Hematopoietic multipotent progenitor cell treated with erythropoietin and hydrocortisone succinate and interleukin-3 and kit ligand, for 4 days (in vitro differentiated cells): Measurements from ENCODE around the gene PAGE4.

Experiments
- DNase-seq: peaks from one replicate; pipeline ENCODE4 v3.0.0-alpha.2; 2015

The PAGE4 gene

DNA sequence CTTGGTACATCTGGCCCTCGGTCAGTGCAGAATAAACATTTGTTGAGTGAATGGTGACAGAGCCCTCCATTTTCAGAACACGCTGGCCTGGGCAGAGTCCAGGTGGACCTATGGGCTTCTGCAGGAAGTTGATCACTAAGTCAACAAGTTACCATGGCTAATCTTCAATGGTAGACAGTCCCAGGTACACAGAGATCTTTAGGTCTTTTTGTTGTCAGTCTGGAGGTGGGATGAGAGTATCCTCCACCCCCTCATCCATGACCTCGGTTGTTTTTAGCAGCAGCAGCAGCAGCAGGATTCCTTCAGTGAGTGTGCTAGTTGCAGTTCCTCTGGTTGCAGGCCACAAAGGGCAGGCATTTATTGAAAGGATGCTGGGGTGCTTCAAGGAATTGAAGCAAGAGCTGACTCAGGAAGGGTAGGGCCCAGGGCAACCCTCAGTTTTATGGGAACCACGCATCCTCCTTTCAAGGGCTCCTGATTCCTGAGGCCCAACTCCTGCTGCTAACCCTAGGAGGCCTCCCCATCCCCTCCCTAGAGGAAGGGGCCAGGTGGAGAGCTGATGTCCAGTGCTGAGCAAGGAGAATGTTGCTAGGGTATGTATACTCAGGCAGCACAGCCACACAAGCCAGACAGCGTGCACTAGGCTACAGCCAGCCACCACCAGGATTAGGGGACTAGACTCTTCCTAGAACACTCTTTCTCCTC, 48.4 kb downstream of the PAGE4 start:
- no peak for DNase-seq

DNA sequence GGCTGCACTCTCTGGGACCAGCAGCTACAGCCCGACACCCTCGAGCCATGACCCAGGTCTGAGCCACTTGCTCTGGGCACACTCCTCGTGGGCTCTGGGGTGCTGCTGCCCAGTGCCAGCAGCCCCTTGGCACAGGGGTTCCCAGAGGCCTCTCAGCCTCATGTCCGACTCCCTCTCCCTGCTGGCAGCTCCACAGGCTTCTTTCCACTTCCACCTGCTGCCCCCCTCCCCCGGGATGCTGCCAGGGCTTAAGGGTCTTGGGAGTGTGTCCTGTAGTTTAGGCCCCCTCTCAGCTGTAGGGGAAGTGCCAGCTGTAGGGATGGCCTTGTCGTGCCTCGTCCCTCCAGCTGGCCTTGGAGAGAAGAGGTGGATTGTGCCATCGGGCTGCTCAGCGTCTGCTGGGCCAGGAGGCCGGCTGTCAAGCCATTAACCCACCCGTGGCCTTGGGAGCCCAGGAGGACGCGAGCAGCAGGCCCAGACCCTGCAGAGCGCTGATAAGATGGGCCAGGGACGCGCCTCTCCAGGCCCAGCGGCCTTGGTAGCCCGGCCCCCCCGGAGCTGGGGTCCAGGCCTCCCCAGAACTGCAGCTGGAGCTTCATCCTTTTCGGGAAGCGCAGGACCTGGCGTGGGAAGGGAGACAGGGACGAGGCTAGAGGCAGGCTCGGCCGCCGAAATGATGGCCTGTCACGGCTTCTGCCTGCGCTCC, 49.2 kb downstream of the PAGE4 start:
- DNase-seq, result peak; percentile 18

DNA sequence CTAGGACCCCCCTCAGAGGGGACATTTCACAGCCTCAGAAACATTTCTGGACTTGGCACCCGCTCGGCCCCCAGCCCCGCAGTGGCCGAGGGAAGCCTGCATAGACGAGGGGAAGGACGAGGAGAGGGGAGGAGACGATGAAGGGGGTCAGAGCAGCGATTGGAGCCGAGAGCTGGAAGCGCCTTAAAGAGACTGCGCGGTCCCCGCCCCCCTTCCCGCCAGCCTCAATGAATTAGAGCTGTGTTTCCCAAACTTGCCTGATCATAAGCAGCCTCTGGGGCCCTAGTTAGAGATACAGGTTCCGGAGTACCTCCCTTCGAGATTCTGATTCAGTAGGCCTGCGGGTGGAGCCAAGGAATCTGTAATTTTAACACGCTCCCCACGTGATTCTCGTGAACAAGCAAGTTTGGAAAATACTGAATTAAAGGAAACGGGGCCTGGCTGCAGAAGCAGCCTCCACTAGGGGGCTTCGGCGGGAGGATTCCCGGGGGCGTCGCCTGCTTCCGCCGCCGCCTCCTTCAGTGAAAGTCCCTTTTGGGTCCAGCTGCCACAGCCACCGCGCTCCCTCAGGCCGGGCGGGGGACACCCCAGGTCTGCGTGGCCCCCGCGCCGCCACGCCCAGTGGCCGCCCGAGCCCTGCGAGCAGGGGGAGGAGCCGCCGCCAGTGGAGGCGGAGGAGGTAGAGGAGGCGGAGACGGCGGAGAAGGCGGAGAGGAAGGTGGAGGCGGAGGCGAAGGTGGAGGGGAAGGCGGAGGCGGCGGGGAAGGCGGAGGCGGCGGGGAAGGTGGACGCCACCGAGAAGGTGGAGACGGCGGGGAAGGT, 49.9 kb downstream of the PAGE4 start, which contains the start of gene USP27X:
Gene USP27X, plus strand, starts transcription at position 651 of the 822 bp plus-strand sequence. CDS start 824 bp downstream, outside the sequence.
- DNase-seq, result peak; percentile 90

DNA sequence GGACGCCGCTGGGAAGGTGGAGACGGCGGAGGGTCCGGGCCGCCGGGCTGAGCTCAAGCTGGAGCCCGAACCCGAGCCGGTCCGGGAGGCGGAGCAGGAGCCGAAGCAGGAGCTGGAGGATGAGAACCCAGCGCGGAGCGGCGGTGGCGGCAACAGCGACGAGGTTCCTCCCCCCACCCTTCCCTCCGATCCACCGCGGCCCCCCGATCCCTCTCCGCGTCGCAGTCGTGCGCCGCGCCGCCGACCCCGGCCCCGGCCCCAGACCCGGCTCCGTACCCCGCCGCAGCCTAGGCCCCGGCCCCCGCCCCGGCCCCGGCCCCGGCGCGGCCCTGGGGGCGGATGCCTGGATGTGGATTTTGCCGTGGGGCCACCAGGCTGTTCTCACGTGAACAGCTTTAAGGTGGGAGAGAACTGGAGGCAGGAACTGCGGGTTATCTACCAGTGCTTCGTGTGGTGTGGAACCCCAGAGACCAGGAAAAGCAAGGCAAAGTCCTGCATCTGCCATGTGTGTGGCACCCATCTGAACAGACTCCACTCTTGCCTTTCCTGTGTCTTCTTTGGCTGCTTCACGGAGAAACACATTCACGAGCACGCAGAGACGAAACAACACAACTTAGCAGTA, 50.7 kb downstream of the PAGE4 start:
- DNase-seq, result peak; percentile 16

GRCh38 chrX:49880668-49881067, 51.6 kb downstream of the PAGE4 start:
- DNase-seq, result no peak
